GM12874 (cell line): ENCODE measurements around the gene TSPAN13.

Experiments
- CTCF ChIP-seq: IDR thresholded peaks from 2 replicates; pipeline ENCODE4 v1.5.1; 2011; ENCODE audit warnings: low read depth, mild to moderate bottlenecking, control low read depth, low read length, moderate library complexity; ENCODE audit not compliant: insufficient read depth

The TSPAN13 gene

GRCh38 chr7:16803881-16804673 lies 50.5 kb downstream of the TSPAN13 start:
- TF ChIP-seq CTCF: no peak

- TF ChIP-seq CTCF: no peak
Measured at GRCh38 chr7:16804674-16805439, 51.3 kb downstream of the TSPAN13 start, which contains the start of gene AGR2. Gene AGR2 (minus strand): TSS chr7:16804999. CDS start chr7:16801796, 3,203 bp downstream.

DNA sequence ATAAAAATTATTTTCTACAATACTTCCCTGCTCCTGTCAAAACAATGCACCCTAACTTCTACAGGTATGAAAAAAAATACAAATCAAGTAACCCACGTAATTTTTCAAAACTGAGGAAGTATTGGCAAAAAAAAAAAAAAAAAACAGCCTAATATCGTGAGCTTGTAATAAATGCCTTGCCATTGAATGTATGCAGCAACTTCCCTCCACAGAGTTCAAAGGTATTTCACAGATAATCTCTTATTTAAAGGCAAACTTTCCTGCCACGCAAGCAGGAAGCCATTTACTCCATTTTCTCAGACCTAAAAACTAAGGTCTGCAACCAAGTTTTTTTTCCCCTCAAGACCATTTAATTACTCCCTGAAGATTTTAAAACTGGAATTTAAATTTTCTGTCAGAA lies 51.9 kb downstream of the TSPAN13 start:
- TF ChIP-seq CTCF: no peak

GRCh38 chr7:16810112-16810511 lies 56.6 kb downstream of the TSPAN13 start:
- no peak for TF ChIP-seq CTCF

- no peak for TF ChIP-seq CTCF
Measured at GRCh38 chr7:16810573-16810972, 57.0 kb downstream of the TSPAN13 start.

DNA sequence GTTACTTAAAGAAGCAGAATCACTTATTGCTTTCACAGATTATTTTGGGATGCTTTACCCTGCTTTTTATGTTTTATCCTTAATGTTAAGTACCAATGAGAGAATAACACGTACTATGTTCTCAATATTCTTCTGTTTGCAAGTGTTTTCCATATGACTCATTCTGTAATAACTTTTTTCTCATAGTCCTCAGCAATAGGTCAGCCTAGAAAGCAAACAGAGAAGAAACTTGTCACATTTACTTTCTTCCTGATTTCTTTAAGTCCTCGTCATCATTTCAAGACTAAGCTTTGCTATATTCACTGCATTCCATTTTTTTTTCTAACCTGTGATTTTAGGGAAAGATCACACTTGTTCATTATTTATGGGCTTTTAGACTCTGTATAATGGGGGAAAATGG lies 58.0 kb downstream of the TSPAN13 start:
- TF ChIP-seq CTCF: no peak

DNA sequence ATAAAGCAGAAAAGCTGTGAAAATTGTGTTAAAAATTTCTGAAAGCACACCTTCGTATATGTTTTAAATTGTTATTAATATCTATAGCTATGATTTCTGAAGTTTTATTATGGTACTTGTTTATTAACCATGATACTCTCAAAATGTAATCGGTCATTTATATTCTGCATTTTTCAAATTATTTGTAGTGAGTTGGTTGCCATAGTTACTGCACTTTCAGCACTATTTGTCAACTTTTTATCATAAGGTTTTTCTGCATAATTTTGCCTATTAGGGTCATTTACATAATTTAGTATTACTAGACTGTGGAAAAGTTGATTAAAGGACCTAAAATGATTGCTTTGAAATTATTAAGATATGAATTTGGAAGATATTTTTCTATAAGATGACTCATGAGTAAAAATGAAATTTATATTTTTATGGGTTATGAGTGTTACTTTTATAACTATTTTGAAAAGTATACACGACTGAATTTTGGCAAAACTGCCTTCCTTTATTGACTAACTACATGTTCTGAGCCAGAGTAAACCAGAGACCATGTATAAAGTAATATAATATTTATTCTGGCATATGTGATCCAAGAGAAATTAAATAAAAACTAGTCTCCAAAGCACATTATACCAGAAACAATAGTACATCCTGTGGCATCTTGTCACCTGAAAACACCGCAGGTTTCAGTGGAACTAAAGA lies 59.1 kb downstream of the TSPAN13 start:
- no peak for TF ChIP-seq CTCF
